ENCODE results near the gene AOC1.
A peak's percentile ranks its signal among the peaks of the same experiment; 100 is the strongest.

Gene AOC1

DNA sequence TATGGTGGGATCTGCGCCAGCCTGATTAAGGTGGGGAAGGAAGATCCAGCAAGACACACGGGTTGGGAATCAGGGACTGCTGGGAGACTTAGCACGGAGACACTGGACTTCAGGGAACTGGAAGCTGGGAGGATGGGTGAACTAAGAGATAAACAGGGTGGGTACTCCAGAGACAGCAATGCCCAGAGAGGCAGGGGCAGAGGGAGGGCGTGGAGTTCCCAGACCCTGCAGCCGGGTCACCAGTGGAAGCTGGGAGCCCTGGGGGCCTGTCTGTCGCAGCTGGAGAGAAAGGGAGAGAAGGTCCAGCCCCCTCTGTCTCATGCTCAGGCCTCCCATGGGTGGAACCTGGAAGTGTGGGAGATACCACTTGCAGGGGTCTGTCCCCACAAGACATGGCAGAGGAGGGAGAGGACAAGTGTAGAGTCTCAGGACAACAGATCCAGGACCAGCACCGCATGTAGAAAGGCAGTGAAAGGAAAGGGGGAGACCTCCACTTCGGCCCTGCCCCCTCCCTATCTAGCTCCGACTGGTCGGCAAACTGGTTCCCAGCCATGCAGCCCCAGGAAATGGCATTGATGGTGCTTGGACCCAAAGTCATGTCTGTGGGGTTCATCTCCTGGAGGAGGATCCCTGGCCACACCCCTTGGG lies 44.4 kb downstream of the AOC1 start:
- WGBS (ENCODE audit: extremely low coverage, insufficient coverage, low lambda C conversion rate), result no CpG with 5 or more reads among the region's 10 CpGs
- no peak overlapping the region for H3K27ac ChIP-seq (ENCODE audit: low read depth, low read length)
- H2AK5ac ChIP-seq (ENCODE audit: low read length), result no peak overlapping the region
- H2BK120ac ChIP-seq (ENCODE audit: low read depth, low read length), result no peak overlapping the region
- no peak overlapping the region for H2BK15ac ChIP-seq (replicated peaks; ENCODE audit: low read depth)
- H3K4me1 ChIP-seq (ENCODE audit: control insufficient read depth, low read depth, low read length), result no peaks in the 10 kb centered on the region
- no peak overlapping the region for H3K4ac ChIP-seq (ENCODE audit: low read depth, low read length)
- no peaks in the 10 kb centered on the region for H3K79me1 ChIP-seq (ENCODE audit: low read length)
- no peak overlapping the region for H3K4me2 ChIP-seq (ENCODE audit: low read length)
- no peaks in the 10 kb centered on the region for H3K79me2 ChIP-seq (ENCODE audit: control insufficient read depth, insufficient read depth, low read length)
- no peak overlapping the region for H3K4me3 ChIP-seq (ENCODE audit: low read length)
- no peak overlapping the region for H3K9ac ChIP-seq (ENCODE audit: low read length)
- H4K5ac ChIP-seq (ENCODE audit: low read length), result no peak overlapping the region
- H4K8ac ChIP-seq (ENCODE audit: low read depth, low read length), result no peak overlapping the region
- H3K18ac ChIP-seq (ENCODE audit: low read length), result no peak overlapping the region
- H3K27me3 ChIP-seq (ENCODE audit: insufficient read depth, low read length, poor library complexity), result no peaks in the 10 kb centered on the region
- H3K23ac ChIP-seq (ENCODE audit: low read length), result no peak overlapping the region
- no peaks in the 10 kb centered on the region for H3K36me3 ChIP-seq (ENCODE audit: control insufficient read depth, insufficient read depth, low read length)
- no peak overlapping the region for H3K56ac ChIP-seq (ENCODE audit: low read length)
- H2BK5ac ChIP-seq (ENCODE audit: low read length), result no peak overlapping the region
- no peak for DNase-seq

- no peak overlapping the region for H3K4me3 ChIP-seq (ENCODE audit: low read length)
- H2BK5ac ChIP-seq (ENCODE audit: low read length), result no peak overlapping the region
- H3K4me2 ChIP-seq (ENCODE audit: low read length), result no peak overlapping the region
- H2BK120ac ChIP-seq (ENCODE audit: low read depth, low read length), result no peak overlapping the region
- DNase-seq, result no peak
- no peak overlapping the region for H2AK5ac ChIP-seq (ENCODE audit: low read length)
- no peaks in the 10 kb centered on the region for H3K36me3 ChIP-seq (ENCODE audit: control insufficient read depth, insufficient read depth, low read length)
- H2BK15ac ChIP-seq (replicated peaks; ENCODE audit: low read depth), result no peak overlapping the region
- H3K4ac ChIP-seq (ENCODE audit: low read depth, low read length), result no peak overlapping the region
- H3K27me3 ChIP-seq (ENCODE audit: insufficient read depth, low read length, poor library complexity), result no peaks in the 10 kb centered on the region
- H3K56ac ChIP-seq (ENCODE audit: low read length), result no peak overlapping the region
- no peak overlapping the region for H3K9ac ChIP-seq (ENCODE audit: low read length)
- no peak overlapping the region for H4K5ac ChIP-seq (ENCODE audit: low read length)
- H3K23ac ChIP-seq (ENCODE audit: low read length), result no peak overlapping the region
- H3K18ac ChIP-seq (ENCODE audit: low read length), result no peak overlapping the region
- no peak overlapping the region for H4K8ac ChIP-seq (ENCODE audit: low read depth, low read length)
- WGBS (ENCODE audit: extremely low coverage, insufficient coverage, low lambda C conversion rate), result no CpG with 5 or more reads among the region's 22 CpGs
- H3K27ac ChIP-seq (ENCODE audit: low read depth, low read length), result no peak overlapping the region
- no peaks in the 10 kb centered on the region for H3K79me2 ChIP-seq (ENCODE audit: control insufficient read depth, insufficient read depth, low read length)
- H3K79me1 ChIP-seq (ENCODE audit: low read length), result no peaks in the 10 kb centered on the region
- H3K4me1 ChIP-seq (ENCODE audit: control insufficient read depth, low read depth, low read length), result no peaks in the 10 kb centered on the region
These were observed 45.5 kb downstream of the AOC1 start for GRCh38 chr7:150897502-150898474.

- H3K4me1 ChIP-seq (ENCODE audit: control insufficient read depth, low read depth, low read length), result no peaks in the 10 kb centered on the region
- H3K27me3 ChIP-seq (ENCODE audit: insufficient read depth, low read length, poor library complexity), result no peaks in the 10 kb centered on the region
- H4K8ac ChIP-seq (ENCODE audit: low read depth, low read length), result no peak overlapping the region
- H3K36me3 ChIP-seq (ENCODE audit: control insufficient read depth, insufficient read depth, low read length), result no peaks in the 10 kb centered on the region
- no peak overlapping the region for H2BK5ac ChIP-seq (ENCODE audit: low read length)
- H3K18ac ChIP-seq (ENCODE audit: low read length), result no peak overlapping the region
- H3K4me2 ChIP-seq (ENCODE audit: low read length), result no peak overlapping the region
- H3K9ac ChIP-seq (ENCODE audit: low read length), result no peak overlapping the region
- no peaks in the 10 kb centered on the region for H3K79me1 ChIP-seq (ENCODE audit: low read length)
- H2BK120ac ChIP-seq (ENCODE audit: low read depth, low read length), result no peak overlapping the region
- no peak overlapping the region for H3K23ac ChIP-seq (ENCODE audit: low read length)
- H4K5ac ChIP-seq (ENCODE audit: low read length), result no peak overlapping the region
- H3K27ac ChIP-seq (ENCODE audit: low read depth, low read length), result no peak overlapping the region
- H3K4ac ChIP-seq (ENCODE audit: low read depth, low read length), result no peak overlapping the region
- H2BK15ac ChIP-seq (replicated peaks; ENCODE audit: low read depth), result no peak overlapping the region
- H3K4me3 ChIP-seq (ENCODE audit: low read length), result no peak overlapping the region
- no CpG with 5 or more reads among the region's 22 CpGs for WGBS (ENCODE audit: extremely low coverage, insufficient coverage, low lambda C conversion rate)
- DNase-seq, result peak; percentile 80
- H2AK5ac ChIP-seq (ENCODE audit: low read length), result no peak overlapping the region
- H3K79me2 ChIP-seq (ENCODE audit: control insufficient read depth, insufficient read depth, low read length), result no peaks in the 10 kb centered on the region
- no peak overlapping the region for H3K56ac ChIP-seq (ENCODE audit: low read length)
These were observed 46.2 kb downstream of the AOC1 start for GRCh38 chr7:150898475-150899011.

- no CpG with 5 or more reads among the region's 8 CpGs for WGBS (ENCODE audit: extremely low coverage, insufficient coverage, low lambda C conversion rate)
These were observed 48.4 kb downstream of the AOC1 start for GRCh38 chr7:150900675-150901074.

GRCh38 chr7:150901160-150902035 lies 49.1 kb downstream of the AOC1 start:
- Histone ChIP-seq H2BK15ac (replicated peaks; ENCODE audit: low read depth) (no peak overlapping the region), H2BK120ac (ENCODE audit: low read depth, low read length) (no peak overlapping the region), H4K5ac (ENCODE audit: low read length) (no peak overlapping the region), H3K27ac (ENCODE audit: low read depth, low read length) (no peak overlapping the region), H4K8ac (ENCODE audit: low read depth, low read length) (no peak overlapping the region), H2BK5ac (ENCODE audit: low read length) (no peak overlapping the region), H3K79me1 (ENCODE audit: low read length) (no peaks in the 10 kb centered on the region), H3K4ac (ENCODE audit: low read depth, low read length) (no peak overlapping the region), H3K4me2 (ENCODE audit: low read length) (no peak overlapping the region), H3K36me3 (ENCODE audit: control insufficient read depth, insufficient read depth, low read length) (no peaks in the 10 kb centered on the region), H3K23ac (ENCODE audit: low read length) (no peak overlapping the region), H2AK5ac (ENCODE audit: low read length) (no peak overlapping the region), H3K79me2 (ENCODE audit: control insufficient read depth, insufficient read depth, low read length) (no peaks in the 10 kb centered on the region), H3K27me3 (ENCODE audit: insufficient read depth, low read length, poor library complexity) (no peaks in the 10 kb centered on the region), H3K9ac (ENCODE audit: low read length) (no peak overlapping the region), H3K56ac (ENCODE audit: low read length) (peak overlapping the region; percentile 7), H3K4me1 (ENCODE audit: control insufficient read depth, low read depth, low read length) (no peaks in the 10 kb centered on the region), H3K4me3 (ENCODE audit: low read length) (no peak overlapping the region), H3K18ac (ENCODE audit: low read length) (no peak overlapping the region)
- WGBS (ENCODE audit: extremely low coverage, insufficient coverage, low lambda C conversion rate), result no CpG with 5 or more reads among the region's 15 CpGs
- no peak for DNase-seq

More at GRCh38 chr7:150900675-150901074, 48.4 kb downstream of the AOC1 start:
- H3K27me3 ChIP-seq (ENCODE audit: insufficient read depth, low read length, poor library complexity), result no peaks in the 10 kb centered on the region
- H2BK15ac ChIP-seq (replicated peaks; ENCODE audit: low read depth), result no peak overlapping the region
- H3K4ac ChIP-seq (ENCODE audit: low read depth, low read length), result no peak overlapping the region
- H3K4me1 ChIP-seq (ENCODE audit: control insufficient read depth, low read depth, low read length), result no peaks in the 10 kb centered on the region
- H3K27ac ChIP-seq (ENCODE audit: low read depth, low read length), result no peak overlapping the region
- no peak overlapping the region for H4K5ac ChIP-seq (ENCODE audit: low read length)
- H2BK5ac ChIP-seq (ENCODE audit: low read length), result no peak overlapping the region
- no peak overlapping the region for H3K23ac ChIP-seq (ENCODE audit: low read length)
- H3K79me1 ChIP-seq (ENCODE audit: low read length), result no peaks in the 10 kb centered on the region
- no peak overlapping the region for H3K4me3 ChIP-seq (ENCODE audit: low read length)
- H4K8ac ChIP-seq (ENCODE audit: low read depth, low read length), result no peak overlapping the region
- H3K56ac ChIP-seq (ENCODE audit: low read length), result no peak overlapping the region
- H3K79me2 ChIP-seq (ENCODE audit: control insufficient read depth, insufficient read depth, low read length), result no peaks in the 10 kb centered on the region
- H3K36me3 ChIP-seq (ENCODE audit: control insufficient read depth, insufficient read depth, low read length), result no peaks in the 10 kb centered on the region
- no peak overlapping the region for H3K4me2 ChIP-seq (ENCODE audit: low read length)
- H2BK120ac ChIP-seq (ENCODE audit: low read depth, low read length), result no peak overlapping the region
- no peak overlapping the region for H2AK5ac ChIP-seq (ENCODE audit: low read length)
- H3K18ac ChIP-seq (ENCODE audit: low read length), result no peak overlapping the region
- no peak for DNase-seq
- no peak overlapping the region for H3K9ac ChIP-seq (ENCODE audit: low read length)

Data from mesendoderm (in vitro differentiated cells).